ENCODE measurements around the gene PSMD5.

GRCh38 chr9:120890320-120891244, 47.9 kb upstream of the PSMD5 start:
- TF ChIP-seq CTCF (conservative IDR thresholded peaks at IDR 0.05) (no peak), ZFX (IDR thresholded peaks at IDR 0.05) (no peak)

Data from C4-2B (cell line).